ENCODE measurements around the gene STXBP5L.

DNA sequence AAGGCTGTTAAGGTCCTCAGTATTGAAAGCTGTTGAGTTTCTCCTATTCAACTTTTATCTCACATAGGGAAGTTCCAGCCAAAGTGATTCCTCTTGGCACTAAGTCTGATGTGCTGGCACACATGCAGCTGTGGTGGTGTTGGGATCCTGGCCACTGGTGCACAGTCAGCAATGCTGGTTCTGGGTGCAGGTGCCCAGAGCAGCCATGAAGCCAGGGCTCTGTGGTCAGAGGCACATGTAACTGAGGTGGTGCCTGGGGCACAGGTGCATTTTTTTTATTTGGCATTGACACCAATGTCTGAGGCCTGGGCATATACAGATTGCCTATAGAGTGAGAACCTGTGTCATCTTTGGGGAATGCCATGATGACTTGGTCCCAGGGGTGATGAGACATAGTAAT is 366.4 kb downstream of the STXBP5L start:
- TF ChIP-seq CEBPB (IDR thresholded peaks at IDR 0.05) = no peak
- no peak for TF ChIP-seq FOXM1 (IDR thresholded peaks at IDR 0.05; ENCODE audit: borderline replicate concordance, low read depth)
- TF ChIP-seq CREB1 (IDR thresholded peaks at IDR 0.05; ENCODE audit: low read depth) = no peak
- TF ChIP-seq TCF12 (IDR thresholded peaks at IDR 0.05; ENCODE audit: low read depth) = no peak
- TF ChIP-seq TEAD4 (IDR thresholded peaks at IDR 0.05) = no peak

Measured in Ishikawa (cell line).